CD4-positive, alpha-beta T cell treated with Interleukin-17A for 4 hours (primary cell): ENCODE results near the gene VWF.

Experiments
- DNase-seq: peaks from one replicate; pipeline ENCODE4 v3.0.0-alpha.2; 2020; ENCODE audit warnings: mixed read lengths

Gene VWF

DNA sequence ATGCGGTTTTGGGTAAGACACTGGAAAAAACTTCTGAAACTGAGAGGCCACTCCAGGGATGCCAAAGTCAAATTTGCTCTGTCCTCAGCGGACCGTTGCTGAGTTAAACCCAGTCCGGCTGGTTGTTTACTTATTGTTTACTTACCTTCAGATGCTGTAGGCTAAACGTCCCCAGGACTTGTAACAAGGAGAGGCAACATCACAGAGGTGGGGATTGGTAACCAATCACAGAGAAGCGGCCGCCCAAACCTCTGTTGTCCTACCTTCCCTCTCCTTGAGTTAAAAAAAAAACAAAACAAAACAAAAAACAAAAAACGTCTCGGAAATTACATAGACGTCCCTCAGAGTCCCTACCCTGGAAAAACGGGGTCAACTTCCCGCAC lies 179.8 kb downstream of the VWF start:
- no peak for DNase-seq

DNA sequence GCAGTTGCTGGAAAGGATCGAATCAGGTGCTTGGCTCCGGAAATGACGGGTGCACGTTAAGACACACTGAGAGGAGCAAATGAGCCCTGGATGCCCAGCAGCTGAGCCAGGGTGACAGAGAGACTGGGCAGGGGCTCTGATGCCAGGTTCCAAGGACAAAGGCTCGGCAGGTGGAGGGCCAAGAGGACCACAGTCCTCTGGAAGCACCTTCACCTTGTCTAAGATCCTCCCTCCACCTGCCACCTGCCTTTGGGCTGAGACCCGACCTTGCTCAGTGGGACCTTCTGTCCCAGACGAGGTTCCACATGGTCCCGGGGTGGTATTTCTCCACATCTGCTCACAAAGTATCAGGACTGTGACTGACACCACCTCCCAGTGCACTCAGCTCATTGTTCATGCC lies 180.4 kb downstream of the VWF start:
- no peak for DNase-seq

DNA sequence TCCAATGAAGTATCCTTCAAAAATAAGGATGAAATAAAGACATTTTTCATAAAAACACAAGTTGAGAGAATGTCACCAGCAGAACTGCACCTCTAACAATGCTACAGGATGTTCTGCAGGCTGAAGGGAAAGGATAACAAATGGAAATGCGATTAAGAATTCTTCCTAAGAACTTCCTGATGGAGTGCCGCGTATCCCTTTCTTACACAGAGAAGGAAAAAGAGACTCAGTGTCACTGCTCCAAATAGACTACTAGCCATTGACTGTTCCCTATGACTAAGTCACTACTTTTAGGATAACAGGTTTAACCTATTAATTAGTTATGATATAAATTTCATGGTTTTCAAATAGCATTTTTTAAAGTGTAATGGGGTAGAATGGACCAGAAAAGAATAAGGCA lies 182.6 kb downstream of the VWF start:
- DNase-seq = no peak

DNA sequence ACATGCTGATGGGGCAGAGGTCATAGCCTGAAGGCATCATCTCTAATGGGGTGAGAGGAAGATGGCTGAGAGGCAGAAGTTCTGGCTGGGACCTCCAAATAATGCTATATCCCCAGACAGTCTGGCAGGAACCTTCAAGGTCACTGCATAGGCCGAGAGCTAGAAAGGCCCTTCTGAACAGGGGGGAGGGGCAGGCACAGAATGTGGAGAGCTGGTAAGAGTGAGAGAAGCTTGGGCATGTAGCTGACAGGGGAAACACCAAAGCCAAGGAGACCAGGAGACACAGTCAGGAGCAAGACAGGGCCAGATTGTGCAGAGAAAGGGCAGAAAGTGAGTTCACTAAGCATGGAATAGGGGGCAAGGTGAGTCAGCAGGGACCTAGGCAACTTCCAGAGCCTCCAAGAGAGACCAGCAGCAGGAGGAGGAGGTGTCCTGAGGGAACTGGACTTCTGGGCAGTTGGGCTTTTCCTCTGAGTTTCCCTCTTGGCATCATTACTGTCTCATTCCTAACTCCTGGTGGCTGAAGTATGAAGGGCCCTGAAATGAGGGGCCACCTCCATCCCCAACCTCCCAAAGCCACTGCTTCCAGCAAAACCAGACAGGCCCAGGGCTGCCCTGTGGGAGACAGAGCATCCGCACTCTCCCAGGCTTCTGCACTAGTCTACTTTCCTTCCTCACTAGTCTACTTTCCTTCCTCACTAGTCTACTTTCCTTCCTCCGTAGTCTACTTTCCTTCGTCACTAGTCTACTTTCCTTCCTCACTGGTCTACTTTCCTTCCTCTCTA lies 196.5 kb downstream of the VWF start:
- no peak for DNase-seq

DNA sequence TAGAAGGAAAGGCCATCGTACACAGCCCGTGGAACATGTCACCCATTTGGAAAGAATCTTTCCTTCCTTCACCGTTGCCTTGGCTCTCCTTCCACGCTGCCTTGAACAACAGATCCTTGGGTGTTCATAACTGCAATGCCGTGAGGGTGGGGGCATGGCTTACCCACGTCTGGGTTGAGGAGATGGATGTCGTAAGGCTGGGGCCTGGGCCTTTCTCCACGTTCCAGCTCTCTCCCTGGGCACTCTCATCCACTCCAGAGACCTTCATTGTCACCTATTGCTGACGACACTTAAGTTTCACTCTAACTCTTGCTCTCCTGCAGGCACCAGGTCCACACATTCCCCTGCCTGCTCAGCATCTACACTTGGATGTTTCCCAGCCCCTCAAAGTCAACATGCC lies 198.8 kb downstream of the VWF start:
- no peak for DNase-seq

DNA sequence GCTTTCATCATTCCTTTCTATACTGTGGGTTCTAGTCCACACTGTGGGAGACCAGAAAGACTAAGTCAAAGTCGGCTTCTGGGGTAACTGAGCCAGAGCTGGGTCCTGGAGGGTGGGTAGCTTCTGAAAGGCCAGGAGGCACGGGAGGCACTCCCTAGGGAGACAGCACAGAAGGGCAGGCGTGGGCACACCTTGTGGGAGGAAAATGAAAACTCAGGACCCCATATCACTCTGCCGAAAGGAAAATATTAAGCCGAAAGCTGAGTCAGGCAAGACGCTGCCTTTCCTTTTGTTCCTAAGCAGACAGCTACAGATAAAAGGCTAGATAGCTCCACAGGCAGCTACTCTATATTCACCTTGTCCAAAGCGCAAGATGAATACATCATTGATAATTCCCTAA lies 200.1 kb downstream of the VWF start:
- DNase-seq = no peak

DNA sequence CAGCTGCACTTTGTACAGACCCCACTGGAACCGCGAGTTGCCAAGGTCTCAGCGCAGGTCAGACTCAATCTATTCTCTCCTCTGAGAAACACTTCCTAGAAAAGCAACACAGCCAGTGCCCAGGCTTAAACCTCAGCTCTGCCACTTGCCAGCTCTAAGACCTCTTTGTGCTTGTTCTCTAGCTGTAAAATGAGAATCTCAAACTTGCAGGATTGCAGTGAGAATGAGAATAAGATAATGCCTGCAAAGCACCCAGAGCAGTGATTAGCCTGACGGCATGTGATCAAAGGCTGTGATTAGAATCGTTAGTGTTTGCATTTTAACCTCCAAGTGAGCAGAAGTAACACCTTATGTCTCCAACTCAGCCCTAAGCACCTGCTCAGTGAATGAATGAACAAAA lies 200.7 kb downstream of the VWF start:
- no peak for DNase-seq

DNA sequence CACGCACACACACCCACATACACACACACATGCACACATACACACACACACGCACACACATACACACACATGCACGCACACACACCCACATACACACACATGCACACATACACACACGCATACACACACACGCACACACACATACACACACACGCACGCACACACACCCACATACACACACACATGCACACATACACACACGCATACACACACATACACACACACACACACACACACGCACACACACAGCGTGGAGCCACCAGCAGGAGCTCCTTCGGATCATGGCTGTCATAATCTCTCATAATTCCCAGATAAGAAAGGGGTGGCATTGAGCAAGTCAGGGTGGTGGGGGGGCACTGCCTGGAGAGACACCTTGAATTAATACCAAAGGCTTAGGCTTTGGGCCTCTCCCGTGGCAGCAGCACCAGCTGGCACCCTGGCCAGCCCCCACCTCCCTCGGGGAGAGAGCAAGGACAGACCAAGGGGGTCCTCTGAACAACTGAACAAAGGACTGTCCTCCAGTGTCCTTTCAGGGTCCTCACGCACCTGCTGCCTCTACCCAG lies 201.3 kb downstream of the VWF start:
- no peak for DNase-seq

DNA sequence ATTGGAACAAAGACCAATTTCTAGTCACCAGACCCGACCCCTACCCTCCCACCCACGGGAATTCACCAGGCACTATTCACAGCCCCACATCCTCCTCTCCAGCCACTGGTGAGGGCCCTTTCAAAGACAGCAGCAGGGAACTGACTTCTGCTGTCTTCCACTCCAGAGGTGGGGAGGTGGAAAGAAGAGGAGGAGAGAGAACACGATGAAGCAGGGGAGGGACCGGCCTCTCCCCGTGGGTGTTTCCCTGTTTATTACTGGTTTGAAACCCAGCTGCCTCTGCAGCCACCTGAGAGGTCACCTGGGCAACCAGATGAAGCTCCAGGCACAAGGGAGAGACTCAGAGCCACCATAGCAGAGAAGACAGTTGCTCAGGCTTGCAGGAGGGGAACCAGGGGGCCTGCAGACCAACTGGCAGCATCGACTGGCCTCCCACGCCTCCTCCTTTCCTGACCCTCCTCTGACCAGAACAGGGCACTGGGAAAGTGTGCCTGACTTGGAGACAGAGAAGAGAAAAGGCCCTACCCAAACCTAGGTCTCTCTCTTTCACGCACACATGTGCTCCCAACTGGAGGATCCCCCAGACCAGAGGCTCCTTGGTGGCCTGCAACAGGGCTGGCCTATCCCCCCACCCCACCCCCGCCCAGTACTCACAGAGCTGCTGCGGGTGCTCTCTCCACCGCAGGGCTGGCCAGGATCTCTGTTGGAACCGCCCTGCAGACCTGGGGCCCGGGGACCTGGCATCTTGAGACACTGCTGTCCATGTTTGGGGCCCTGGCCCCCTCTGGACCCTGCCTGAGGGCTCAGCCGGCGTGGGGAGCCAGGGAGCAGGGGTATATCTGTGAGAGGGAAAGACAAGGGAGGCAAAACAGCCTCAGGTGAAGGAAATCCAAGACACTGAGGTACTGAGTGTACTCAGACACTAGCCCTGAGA lies 202.2 kb downstream of the VWF start:
- no peak for DNase-seq

DNA sequence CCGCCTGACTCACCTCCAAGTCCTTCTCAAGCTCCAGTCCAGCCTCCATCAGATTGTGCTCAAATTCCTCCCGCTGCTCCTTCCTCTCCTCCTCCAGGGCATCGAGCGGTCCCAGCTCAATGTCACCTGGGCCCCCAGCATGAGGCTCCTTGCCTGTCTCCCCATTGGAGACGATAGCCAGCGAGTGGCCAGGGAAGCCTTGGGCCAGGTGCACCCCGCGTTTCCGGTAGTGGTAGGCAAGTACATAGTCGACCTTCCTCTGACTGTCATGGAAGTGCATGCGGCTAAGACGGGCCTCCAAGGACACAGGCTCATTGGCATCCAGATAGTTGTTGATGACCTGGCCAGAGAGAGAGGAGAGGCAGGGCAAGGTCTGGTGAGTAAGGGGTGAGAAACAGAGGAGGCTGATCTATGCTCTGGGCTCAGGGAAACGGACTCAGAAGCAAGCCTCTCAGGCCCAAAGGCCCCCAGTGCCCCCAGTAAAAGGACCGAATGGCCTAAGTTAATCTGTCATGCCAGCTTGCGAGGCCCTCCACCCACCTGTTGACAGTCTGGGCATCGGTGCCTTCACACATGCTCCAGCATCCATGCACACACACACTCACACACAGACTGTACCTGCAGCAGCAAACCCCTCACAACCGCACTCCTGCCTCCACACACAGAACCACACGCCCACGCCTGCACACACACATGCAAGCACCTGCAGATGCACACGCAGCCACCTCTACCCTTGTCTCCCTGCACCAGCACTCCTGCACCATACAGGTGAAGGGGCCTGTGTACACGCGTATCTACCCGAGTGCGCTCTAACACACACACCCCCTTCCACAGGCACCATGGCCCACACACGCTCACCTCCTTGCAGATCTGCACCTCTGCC lies 203.2 kb downstream of the VWF start:
- no peak for DNase-seq

DNA sequence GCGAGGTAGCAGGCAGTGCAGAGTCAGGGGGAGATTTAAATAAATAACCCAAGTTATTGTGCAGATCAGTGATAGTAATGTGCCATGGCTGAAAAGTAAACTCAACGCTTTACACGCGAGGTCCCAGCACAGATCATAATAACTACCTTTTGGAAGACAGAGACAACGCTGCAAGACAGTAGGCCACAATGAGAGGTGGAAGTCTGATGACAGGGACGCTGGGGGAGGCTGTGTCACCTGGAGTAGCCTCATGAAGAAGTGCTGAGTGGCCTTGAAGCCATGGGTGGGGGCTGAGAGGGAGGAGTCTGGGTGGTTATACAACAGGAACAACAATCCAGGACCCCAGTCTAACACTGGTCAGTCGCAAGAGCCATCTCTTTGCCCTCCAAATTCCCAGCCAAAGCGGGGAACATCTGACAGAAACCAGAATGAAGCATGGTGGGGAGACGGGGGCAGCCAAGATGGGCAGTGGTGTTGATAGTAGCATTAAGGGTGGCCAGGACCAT lies 207.6 kb downstream of the VWF start:
- DNase-seq = no peak

DNA sequence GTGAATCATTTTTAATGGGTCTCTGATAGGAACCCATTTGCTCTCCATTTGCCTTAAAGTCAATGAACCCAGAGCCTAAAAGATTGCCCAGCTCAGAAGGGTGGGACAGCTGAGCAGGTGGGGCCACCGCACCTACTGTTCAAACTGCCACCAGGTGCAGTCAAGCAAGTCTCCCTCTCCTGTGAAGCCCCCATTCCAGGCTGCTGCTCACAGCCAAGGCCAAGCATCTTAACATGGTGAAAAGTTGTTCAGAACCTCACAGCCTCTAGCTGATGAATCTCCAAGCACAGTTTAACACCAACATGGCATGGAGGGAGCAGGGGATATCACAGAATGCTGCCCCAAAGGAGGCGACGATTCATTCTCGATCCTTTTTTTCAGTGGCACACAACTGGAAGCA lies 209.0 kb downstream of the VWF start:
- DNase-seq = no peak

DNA sequence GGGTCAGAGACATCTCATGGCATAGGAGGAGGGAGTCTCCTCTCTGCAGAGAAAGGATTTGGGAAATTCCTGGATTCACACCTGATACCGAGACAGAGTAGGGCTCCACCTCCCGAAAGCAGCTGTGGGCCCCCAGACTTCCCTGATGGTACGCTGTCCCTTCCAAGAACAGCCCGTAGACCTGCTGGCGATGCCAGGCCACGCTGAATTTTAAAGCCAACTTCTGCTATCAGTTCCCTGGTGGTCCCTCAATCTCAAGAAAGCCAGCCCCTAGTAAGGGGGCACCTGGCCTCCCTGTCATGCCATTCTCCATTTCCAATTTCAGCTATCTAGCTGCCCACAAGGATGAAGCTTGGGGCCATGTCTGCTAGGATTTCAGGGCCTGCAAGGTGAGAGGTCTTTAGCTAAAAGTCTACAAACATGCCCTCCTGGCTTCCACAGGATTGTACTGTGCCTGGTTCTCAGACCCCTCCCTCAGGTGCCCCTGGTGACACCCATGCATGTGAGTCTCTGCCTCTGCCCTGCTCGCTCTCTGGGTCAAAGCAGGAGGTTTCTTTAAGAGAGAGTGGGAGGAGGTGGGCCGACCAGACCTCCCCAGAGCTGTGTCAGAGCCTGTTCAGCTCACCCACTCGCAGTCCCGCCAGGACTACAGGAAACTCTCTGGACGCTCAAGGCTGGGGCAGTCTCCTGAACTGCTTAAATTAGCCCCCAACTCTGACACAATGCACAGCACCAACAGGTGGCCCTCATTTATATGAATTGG lies 209.9 kb downstream of the VWF start:
- no peak for DNase-seq

DNA sequence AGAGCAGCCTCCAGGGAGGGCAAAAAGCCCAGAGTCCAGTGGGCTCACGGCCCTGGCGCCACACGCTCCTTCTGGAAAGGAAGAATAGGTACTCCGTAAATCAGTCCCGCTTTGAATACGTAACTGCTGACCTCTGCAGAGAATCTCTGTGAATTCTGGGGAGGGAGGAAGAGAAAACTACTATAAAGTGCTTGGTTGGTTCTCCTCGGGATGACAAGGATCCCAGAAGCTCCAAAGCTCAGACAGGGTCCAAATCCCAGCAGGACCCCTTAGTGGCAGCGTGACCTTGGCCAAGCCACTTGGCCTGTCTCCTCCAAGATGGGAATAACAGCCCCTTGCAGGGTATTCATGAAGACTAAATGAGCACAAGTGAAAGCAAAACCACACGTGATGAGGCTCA lies 211.1 kb downstream of the VWF start:
- DNase-seq = no peak

DNA sequence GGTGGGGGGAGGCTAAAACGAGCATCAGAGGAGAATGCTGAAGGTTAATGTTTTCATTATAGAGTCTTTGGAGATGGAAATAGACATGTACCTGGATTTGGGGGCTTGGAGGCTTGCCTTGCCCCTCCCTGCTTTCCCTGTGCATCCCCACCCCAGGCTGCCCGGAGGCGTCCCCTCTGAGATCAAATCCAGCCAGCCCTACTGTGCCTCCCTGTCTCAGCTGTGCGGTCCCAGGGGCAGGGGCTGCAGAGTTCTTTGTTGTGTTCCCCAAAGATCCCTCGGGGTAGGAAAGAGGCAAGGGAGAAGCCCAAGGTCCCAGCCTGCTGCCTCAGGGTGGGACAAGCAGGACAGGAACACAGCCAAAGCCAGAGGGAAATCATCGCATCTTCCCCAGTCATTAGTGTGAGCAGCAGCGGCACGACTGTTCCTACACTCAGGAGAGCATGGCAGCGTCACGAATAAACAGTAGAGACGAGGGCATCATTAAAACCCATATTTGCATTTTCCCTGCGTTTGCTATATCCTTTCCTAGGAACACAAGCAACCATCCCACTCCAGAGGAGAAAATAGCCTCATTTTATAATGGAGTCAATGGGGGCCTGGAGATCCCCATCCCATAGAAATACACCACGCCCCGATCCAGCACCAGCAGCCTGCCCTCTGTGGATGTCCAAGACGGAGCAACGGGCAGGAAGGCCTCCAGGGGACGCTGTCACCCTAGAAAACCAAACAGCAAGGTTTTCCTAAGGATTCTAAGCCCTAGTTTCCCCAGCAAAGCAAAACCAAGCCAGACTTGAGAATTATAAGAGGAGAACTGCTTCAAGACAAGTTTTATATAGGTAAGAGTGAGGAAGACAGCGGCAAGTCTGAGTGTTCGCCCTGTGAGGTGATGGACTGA lies 211.8 kb downstream of the VWF start:
- no peak for DNase-seq

DNA sequence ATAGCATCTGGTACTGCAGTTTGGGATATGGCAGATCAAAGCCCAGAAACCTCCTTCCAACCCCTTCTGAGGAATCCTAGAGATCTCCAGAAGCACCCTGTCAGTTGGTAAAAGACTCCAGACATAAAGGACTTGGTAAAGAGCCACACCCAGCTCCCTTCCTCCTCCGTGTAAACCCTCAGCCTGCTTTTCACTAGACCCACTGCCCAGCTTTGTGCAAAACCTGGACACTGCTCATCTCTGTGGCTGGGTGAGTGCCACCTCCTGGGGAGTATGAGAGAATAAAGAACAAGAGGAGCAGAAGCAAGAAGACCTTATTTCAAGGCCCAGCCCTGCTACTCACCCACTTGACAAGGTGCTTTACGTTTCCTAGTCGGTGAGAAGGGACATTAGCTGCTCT lies 212.5 kb downstream of the VWF start:
- no peak for DNase-seq

DNA sequence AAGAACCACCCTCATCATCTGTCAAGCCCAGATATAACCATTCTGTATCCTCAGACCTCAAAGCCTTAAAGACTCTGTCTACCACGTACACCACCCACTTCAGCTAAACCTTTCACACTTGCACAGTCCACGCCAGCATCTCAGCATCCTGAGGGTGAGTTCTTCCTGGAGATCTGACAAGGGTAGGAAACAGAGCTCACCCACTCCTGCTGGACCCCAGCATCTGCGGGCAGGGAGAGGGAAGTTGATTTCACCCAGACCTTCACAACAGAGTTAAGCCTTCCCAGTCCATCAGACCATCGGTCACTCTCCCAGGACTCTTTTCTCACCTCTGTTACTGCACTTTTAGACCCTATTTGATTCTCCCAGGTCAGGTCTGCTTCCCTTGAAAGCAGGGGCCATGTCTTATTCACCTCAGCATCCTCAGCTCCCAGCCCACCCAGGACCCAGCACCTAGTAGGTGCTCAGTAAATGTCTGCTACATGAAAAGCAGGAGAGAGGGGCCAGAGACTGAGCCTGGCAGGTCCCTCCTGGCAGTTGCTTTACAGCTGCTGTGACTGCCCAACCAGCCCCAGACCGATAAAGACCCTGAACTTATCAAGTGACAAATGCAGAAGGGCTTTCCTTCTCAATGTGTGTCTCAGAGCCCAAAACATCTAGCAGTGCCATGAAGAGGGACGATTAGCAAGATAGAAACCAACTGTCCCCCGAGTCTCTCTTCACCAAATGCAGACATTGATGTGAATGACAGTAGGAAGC lies 213.5 kb downstream of the VWF start:
- no peak for DNase-seq

DNA sequence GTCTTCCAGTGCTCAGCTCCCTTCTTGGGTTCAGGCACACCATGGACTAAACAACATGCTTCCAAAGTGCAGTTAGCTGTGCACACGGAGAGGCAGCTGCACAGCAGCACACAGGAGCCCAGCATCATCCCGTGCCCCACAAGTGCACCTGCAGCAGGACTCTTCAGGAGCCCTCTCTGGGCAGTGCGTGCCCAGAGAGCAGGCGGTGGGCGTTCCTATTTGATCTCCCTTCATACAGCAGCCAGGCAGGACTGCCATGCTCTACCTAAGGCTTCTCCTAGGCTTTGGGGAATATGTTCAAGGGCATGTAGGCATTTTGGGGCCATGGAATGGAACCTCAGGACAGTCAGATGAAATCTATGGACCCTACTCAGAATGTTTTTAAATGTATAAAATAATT lies 214.9 kb downstream of the VWF start:
- no peak for DNase-seq

DNA sequence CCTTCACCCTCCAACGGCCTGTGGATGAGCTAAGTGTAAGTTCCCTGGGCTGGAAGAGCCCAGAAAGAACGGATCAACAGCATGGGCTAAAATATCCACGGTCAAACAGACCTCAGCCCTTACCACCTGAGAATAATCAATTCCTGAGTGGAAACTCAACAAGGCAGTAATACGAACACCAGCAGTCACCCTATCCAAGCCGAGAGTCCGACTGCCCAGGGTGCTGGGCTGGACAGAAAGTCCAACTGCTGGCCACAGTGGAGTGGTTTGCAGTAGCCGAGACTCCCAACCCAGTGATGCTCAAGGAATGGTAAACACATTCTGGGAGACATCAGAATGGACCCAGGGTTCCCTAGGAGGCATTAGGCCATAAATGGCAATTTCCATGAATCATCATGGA lies 216.2 kb downstream of the VWF start:
- DNase-seq = no peak

DNA sequence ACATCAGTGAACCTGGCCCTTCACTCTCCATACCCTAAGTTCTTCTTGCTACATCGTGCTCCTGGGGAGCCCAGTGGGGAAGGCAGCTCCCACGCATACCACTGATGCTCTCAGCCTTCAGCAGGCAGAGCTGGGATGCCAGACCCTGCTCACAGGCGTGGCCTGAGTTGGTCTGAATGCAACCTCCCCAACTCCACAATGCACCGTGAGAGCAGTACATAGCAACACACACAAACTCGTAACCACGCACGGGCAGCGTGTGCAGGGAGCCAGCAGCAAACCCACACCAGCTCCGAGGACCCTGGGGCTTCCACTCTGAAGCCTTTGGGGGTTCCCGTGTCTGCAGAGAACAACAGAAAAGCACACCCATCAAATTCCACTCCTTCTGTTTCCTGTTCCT lies 216.7 kb downstream of the VWF start:
- DNase-seq = no peak
